HT1080 (cell line): ENCODE data around the gene CEP112. TPM values are rescaled to one million over a fixed set of nuclear protein-coding genes. Genes with fewer than 3 reads are reported as not detected.
A peak's percentile ranks its signal among the peaks of the same experiment; 100 is the strongest.
"Not testable (repeated sequence)": the region's sequence is repeated elsewhere in the genome, so short reads cannot be mapped to it uniquely, and the experiment has no call there.

ENCODE experiments used
- DNase-seq: peaks from one replicate; pipeline ENCODE4 v3.0.0-alpha.2; 2015; ENCODE audit warnings: low read depth
- total RNA-seq: library from RNA; depleted of rRNA; stranded (reverse); fragments of >200 nt; shearing (Covaris generic); gene quantifications from 2 replicates; pipeline ENCODE4 v1.2.3, GENCODE V29; 2014

The CEP112 gene
- total RNA-seq, 1 experiment from 2014 or later: 2.5 TPM

DNA sequence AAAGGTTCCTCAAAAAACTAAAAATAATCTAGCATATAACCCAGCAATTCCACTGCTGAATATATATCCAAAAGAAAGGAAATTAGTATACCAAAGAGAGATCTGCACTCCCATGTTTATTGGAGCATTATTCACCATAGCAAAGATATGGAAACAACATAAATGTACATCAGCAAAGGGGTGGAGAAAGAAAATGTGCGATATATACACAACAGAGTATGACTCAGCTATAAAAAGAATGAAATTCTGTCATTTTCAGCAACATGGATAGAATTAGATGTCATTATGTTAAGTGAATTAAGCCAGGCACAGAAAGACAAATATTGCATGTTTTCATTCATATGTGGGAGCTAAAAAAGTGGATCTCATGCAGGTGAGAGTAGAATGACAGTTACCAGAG is 350.8 kb downstream of the CEP112 start:
- no peak for DNase-seq

DNA sequence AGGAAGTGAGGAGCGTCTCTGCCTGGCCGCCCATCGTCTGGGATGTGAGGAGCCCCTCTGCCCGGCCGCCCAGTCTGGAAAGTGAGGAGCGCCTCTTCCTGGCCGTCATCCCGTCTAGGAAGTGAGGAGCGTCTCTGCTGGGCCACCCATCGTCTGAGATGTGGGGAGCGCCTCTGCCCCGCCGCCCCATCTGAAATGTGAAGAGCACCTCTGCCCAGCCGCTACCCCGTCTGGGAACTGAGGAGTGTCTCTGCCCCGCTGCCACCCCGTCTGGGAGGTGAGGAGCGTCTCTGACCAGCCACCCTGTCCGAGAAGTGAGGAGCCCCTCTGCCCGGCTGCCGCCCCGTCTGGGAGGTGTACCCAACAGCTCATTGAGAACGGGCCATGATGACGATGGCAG is 354.7 kb downstream of the CEP112 start:
- not testable (repeated sequence) for DNase-seq

DNA sequence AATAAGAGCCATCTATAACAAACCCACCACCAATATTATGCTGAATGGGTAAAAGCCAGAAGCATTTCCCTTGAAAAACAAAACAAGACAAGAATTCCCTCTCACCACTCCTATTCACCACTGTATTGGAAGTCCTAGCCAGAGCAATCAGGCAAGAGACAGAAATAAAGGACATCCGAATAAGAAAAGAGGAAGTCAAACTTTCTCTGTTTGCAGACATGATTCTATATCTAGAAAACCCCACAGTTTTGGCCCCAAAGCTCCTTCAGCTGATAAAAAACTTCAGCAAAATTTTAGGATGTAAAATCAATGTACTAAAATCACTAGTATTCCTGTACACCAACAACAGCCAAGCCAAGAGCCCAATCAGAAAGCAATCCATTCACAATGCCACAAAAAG is 358.7 kb downstream of the CEP112 start:
- DNase-seq: no peak

DNA sequence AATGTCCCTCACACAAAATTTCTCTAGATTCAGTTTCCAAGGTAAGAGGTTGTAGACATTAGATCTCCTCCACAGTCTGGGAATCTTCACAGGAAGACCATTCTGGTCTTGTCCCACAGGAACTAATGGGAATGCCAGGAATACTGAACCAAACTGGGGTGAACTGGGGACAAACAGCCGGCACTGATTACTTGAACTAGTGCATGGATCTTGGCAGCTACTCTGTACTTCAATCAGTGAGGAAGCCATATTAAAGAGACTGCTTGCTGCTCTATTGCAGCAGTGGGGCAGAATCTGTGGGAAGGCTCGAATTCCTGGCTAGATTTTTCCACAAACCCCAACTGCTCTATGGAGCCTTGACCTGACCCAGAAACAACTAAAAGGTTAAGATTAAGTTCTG is 361.6 kb downstream of the CEP112 start:
- no peak for DNase-seq

- DNase-seq: not testable (repeated sequence)
Observed at GRCh38 chr17:65826577-65826976, 365.4 kb downstream of the CEP112 start.

DNA sequence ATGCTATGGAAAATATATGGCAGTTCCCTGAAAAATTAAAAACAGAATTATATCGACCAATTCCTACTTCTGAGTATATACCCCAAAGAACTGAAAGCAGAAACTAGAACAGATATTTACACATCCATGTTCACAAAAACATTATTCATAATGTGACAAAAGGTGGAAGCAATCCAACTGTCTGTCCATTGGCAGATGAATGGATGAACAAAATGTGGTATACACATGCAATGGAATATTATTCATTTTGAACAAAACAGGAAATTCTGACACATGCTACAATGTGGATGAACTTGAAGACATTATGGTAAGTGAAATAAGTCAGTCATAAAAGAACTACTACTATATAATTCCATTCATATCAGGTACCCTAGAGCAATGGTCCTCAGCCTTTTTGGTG is 367.0 kb downstream of the CEP112 start:
- no peak for DNase-seq

DNA sequence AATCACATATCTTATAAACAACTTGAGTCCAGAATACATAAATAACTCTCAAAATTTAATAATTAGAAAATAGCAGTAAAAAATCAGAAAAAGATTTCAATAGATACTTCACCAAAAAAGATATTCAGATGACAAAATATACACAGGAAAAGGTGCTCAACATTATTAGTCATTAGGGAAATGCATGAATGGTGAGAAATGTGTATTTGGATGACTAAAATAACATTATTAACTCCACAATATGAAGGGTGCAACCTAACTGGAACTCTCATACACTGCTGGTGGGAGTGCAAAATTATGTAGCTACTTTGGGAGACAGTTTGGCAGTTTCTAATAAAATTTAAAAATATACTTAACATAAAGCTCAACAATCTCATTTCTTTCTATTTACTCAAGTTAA is 368.2 kb downstream of the CEP112 start:
- no peak for DNase-seq

DNA sequence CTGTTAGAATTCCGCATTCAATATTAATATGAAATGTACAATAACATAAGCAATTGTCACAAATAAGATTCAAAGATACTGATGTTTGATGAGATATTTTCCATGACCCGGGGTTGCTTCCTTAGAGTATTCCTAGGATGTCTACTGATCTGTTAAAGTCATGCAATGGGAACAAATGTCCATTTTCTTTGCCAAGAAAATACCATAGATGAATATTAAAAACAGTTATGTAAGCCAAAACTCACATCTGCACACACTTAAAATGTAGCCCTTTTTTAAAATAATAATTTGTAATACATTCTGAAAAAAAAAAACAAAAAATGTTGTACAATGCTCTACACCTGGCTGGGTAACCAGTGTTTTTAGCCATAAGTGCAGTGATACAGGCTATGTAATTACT is 371.1 kb downstream of the CEP112 start:
- no peak for DNase-seq

- DNase-seq: no peak
Observed at GRCh38 chr17:65820306-65820705, 371.6 kb downstream of the CEP112 start.

GRCh38 chr17:65819810-65820209 is 372.1 kb downstream of the CEP112 start:
- no peak for DNase-seq

DNA sequence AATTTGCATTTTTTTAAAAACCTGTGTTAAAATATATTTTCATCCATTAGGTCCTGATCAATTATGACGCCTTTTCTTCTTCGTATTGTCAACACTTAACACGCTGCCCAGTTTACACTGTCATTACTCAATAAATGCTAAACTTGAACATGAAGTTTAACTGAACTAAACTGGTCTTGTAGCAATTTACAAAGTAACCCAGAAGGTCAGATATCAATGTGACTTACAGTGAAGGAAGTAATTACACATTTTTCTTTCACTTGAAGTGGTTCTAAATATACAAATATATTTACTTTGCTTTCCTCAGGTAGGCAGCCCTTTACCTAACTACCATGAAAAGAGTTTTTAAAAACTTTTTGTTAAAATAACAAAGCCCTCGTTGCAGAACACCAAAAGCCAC is 374.0 kb downstream of the CEP112 start:
- DNase-seq: no peak

GRCh38 chr17:65814418-65814817 is 377.5 kb downstream of the CEP112 start:
- DNase-seq: no peak

DNA sequence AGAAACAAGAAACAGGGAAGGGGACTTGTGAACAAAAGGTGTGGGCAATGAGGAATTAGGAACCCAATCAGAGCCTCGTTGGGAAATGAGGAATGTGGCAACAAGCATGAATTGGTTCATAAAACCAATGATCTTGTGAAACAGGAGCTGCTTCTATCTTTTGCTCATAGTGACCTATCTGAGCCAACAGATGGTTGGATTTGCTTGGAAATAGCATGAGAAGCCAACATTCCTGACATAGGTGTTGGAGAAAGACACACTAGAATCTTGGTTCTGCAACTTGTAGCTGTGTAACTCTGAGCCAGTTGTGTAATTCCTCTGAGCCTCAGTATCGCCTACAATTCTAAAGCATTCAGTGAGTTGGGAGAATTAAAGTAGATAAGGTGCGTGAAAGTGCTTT is 378.6 kb downstream of the CEP112 start:
- no peak for DNase-seq

GRCh38 chr17:65811043-65811442 is 380.9 kb downstream of the CEP112 start:
- no peak for DNase-seq

DNA sequence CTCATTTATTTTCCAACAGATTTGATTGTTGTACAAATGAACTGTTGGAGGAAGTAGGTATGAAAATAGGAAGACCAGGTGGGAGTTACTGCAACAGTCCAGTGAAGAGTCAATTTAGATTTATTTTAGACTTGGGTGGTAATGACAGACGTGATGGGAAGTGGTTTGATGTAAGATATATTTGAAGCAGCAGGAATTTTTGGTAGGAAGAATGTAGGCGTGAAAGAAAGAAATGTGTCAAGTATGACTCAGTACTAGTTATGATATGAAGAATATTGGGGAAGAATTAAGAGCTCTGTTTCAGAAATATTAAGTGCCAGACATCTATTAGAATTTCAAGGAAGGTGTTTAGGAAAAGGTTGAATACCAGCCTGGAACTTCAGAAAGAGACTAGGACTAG is 382.6 kb downstream of the CEP112 start:
- DNase-seq: no peak

DNA sequence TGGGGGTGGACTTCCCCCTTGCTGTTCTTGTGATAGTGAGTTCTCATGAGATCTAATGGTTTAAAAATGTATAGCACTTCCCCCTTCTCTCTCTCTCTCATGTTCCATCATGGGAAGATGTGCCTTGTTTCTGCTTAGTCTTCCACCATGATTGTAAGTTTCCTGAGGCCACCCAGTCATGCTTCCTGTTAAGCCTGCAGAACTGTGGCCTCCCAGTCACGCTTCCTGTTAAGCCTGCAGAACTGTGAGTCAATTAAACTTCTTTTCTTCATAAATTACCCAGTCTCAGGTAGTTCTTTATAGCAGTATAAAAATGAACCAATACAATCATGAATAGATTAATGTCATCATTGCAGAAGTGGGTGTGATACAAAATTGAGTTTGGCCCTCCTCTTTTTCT is 383.4 kb downstream of the CEP112 start:
- not testable (repeated sequence) for DNase-seq

GRCh38 chr17:65807361-65807760 is 384.6 kb downstream of the CEP112 start:
- DNase-seq: no peak

DNA sequence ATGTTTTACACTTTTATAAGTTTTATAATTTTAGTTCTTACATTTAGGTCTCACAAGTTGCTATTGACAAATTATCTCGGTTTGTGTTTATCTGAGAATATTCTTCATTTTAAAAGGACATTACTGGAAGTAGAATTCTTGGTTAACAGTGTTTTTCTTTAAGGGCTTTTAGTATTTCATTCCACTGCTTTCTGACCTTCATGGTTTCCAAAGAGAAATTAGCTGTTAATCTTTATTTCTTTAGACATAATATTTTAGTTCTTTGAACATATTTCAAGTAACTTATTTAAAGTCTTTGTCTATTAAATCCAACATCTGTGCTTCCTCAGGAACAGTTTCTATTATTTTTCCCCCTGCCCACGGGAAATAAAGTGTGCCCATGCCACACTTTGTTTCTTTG is 390.4 kb downstream of the CEP112 start:
- DNase-seq: no peak

DNA sequence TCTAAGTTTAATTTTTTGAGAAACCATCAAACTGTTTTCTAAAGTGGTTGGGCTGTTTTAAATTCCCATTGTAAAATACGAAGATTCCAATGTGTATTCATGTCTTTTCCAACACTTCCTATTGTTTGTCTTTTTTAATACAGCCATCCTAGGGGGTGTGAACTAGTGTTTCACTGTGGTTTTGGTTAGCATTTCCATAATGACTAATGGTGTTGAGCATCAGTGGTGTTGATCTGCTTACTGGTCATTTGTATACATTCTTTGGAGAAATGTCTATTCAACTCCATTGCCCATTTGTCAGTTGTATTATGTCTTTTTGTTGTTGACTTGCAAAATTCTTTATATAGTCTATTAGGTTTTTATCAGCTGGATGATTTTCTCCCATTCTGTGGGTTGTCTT is 391.3 kb downstream of the CEP112 start:
- DNase-seq: no peak

GRCh38 chr17:65799869-65800268 is 392.1 kb downstream of the CEP112 start:
- DNase-seq: no peak

GRCh38 chr17:65799454-65799853 is 392.5 kb downstream of the CEP112 start:
- DNase-seq: no peak

- DNase-seq: peak; percentile 3
Observed at GRCh38 chr17:65797809-65798208, 394.1 kb downstream of the CEP112 start.

DNA sequence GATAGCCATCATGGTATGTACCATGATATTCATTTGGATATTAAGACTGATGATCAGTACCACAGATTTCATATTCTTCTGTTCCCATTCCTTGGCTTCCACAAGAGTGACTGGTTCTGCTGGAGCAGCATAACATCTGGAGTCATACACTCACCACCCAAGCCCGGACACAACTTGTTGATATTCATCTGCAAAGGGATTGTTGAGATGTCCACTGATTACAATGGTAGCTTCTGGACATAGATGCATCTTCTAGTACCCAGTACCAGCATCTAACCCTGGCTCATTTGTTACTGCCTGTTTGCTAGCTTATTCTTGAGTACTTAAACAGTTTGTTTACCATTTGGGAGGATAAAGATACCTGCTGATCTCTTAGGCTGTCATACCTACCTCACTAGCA is 394.8 kb downstream of the CEP112 start:
- no peak for DNase-seq

DNA sequence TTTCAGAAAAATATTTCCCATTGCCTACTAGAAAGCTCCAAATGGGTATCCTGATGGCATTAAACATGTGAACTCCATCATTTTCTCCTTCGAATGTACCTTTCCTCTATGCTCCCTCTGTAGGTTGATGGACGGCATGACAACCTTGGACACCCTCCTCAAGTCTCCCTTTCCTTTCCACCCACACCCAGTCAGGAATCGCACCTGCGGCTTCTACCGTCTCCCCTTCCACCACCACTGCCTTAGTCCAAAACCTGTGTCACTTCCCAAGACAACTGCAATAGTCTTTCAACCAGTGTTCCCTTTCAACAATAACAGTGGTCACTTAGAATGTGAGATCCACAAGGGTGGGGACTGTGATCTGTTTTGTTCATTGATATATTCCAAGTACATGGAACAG is 397.4 kb downstream of the CEP112 start:
- DNase-seq: peak; percentile 57

- no peak for DNase-seq
Observed at GRCh38 chr17:65790241-65790640, 401.7 kb downstream of the CEP112 start.
